GM12878 (cell line): ENCODE results near the gene C2orf69. TPM values are rescaled to one million over a fixed set of nuclear protein-coding genes. Genes with fewer than 3 reads are reported as not detected.

Experiments
- JUND ChIP-seq: IDR thresholded peaks from 2 replicates; pipeline ENCODE4 v1.6.1; 2012; ENCODE audit warnings: low read depth, mild to moderate bottlenecking, low read length, improper control_type of control experiment, moderate library complexity
- SMC3 ChIP-seq: IDR thresholded peaks from 2 replicates; pipeline ENCODE4 v1.6.1; 2011; ENCODE audit warnings: low read length, improper control_type of control experiment, borderline replicate concordance
- WRNIP1 ChIP-seq: IDR thresholded peaks from 2 replicates; pipeline ENCODE4 v1.6.1; 2011; ENCODE audit warnings: low read depth, low read length, improper control_type of control experiment, borderline replicate concordance
- polyA plus RNA-seq, 11 experiments: library from polyadenylated mRNA; depleted of rRNA in 4 of 11; unstranded in 6 of 11; stranded (reverse) in 5 of 11; fragments of >200 nt; fragmentation: Nextera tagmentation in 4 of 11; fragmentation: Illumina TruSeq in 1 of 11; extraction: Ambion mirVana in 4 of 11; extraction: Trizol in 1 of 11; gene quantifications; 1 replicate in 1 of 11; 2 replicates in 10 of 11; pipeline versions ENCODE4 v1.2.1 to v1.2.3, GENCODE V29; 2011 to 2016; ENCODE audit warnings: inconsistent platforms in 2 of 11, missing spikeins in 2 of 11, low read depth in 1 of 11
- total RNA-seq, 4 experiments: library from RNA; depleted of rRNA in 3 of 4; stranded (reverse); fragments of >200 nt in 3 of 4; fragmentation: Illumina TruSeq in 1 of 4; extraction: Trizol in 1 of 4; gene quantifications; 2 replicates each; pipeline versions ENCODE4 v1.2.1 to v1.2.3, GENCODE V29; 2013 to 2021
- TF ChIP-seq, protein P1 (sequence below): IDR thresholded peaks from 2 replicates; pipeline ENCODE4 v1.6.1; 2012; ENCODE audit warnings: improper control_type of control experiment, low read depth, low read length; ENCODE audit not compliant: insufficient replicate concordance
- TF ChIP-seq, protein P2 (sequence below): IDR thresholded peaks from 2 replicates; pipeline ENCODE4 v1.6.1; 2012; ENCODE audit warnings: low read length, inconsistent platforms
- TF ChIP-seq, protein P3 (sequence below): IDR thresholded peaks from 2 replicates; pipeline ENCODE4 v1.6.1; 2011; ENCODE audit warnings: mild to moderate bottlenecking, low read depth, low read length, moderate library complexity; ENCODE audit not compliant: insufficient replicate concordance
- TF ChIP-seq, protein P4 (sequence below): fragments of 450-650 bp; IDR thresholded peaks from 2 replicates; pipeline ENCODE4 v1.6.1; 2018; ENCODE audit warnings: borderline replicate concordance, mild to moderate bottlenecking; ENCODE audit not compliant: partially characterized antibody
- TF ChIP-seq, protein P5 (sequence below): fragments of 450-650 bp; formaldehyde crosslinking; IDR thresholded peaks from 2 replicates; pipeline ENCODE4 v1.4.0; 2022; ENCODE audit warnings: mild to moderate bottlenecking, moderate library complexity
- TF ChIP-seq, protein P6 (sequence below): fragments of 450-650 bp; IDR thresholded peaks from 2 replicates; pipeline ENCODE4 v1.6.1; 2016; ENCODE audit warnings: mild to moderate bottlenecking

C2orf69 gene
- total and polyA plus RNA-seq, 10 of the 15 experiments (the other 5 are each of a cell fraction or from before 2014, with no cell fraction given), result 6.3 to 20.3 (median 11.1) TPM

DNA sequence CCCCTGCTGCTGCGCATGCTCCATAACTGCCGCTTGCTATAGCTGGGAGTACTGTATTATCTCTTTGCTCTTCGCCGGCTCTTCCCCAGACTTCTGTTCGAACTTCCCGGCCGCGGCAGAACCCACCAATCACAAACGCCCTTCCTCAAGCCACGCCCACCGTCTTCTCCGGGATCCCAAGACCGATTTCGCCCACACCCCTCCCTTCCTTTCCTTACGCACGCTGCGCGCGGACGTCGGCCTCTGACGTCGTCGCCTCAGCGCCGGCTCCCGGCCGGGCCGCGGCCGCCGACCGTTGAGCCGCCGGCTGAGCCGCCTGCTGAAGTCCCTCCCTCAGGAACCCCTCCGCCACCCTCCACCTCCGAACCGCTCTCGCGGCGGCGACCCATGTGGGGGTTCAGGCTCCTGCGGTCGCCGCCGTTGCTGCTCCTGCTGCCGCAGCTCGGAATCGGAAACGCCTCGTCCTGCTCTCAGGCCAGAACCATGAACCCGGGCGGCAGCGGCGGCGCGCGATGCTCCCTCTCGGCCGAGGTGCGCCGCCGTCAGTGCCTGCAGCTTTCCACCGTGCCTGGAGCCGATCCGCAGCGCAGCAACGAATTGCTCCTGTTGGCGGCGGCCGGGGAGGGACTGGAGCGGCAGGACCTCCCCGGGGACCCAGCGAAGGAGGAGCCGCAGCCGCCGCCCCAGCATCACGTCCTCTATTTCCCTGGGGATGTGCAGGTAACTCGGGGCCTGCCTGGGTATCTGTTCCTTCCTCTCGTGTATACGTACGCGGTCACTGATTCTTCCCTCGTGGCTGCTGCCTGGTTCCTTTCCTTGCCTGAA lies at the start of gene C2orf69 (continued):
- TF ChIP-seq, protein P1, sequence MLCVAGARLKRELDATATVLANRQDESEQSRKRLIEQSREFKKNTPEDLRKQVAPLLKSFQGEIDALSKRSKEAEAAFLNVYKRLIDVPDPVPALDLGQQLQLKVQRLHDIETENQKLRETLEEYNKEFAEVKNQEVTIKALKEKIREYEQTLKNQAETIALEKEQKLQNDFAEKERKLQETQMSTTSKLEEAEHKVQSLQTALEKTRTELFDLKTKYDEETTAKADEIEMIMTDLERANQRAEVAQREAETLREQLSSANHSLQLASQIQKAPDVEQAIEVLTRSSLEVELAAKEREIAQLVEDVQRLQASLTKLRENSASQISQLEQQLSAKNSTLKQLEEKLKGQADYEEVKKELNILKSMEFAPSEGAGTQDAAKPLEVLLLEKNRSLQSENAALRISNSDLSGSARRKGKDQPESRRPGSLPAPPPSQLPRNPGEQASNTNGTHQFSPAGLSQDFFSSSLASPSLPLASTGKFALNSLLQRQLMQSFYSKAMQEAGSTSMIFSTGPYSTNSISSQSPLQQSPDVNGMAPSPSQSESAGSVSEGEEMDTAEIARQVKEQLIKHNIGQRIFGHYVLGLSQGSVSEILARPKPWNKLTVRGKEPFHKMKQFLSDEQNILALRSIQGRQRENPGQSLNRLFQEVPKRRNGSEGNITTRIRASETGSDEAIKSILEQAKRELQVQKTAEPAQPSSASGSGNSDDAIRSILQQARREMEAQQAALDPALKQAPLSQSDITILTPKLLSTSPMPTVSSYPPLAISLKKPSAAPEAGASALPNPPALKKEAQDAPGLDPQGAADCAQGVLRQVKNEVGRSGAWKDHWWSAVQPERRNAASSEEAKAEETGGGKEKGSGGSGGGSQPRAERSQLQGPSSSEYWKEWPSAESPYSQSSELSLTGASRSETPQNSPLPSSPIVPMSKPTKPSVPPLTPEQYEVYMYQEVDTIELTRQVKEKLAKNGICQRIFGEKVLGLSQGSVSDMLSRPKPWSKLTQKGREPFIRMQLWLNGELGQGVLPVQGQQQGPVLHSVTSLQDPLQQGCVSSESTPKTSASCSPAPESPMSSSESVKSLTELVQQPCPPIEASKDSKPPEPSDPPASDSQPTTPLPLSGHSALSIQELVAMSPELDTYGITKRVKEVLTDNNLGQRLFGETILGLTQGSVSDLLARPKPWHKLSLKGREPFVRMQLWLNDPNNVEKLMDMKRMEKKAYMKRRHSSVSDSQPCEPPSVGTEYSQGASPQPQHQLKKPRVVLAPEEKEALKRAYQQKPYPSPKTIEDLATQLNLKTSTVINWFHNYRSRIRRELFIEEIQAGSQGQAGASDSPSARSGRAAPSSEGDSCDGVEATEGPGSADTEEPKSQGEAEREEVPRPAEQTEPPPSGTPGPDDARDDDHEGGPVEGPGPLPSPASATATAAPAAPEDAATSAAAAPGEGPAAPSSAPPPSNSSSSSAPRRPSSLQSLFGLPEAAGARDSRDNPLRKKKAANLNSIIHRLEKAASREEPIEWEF, result no peak
- no peak for TF ChIP-seq WRNIP1
- TF ChIP-seq, protein P2, sequence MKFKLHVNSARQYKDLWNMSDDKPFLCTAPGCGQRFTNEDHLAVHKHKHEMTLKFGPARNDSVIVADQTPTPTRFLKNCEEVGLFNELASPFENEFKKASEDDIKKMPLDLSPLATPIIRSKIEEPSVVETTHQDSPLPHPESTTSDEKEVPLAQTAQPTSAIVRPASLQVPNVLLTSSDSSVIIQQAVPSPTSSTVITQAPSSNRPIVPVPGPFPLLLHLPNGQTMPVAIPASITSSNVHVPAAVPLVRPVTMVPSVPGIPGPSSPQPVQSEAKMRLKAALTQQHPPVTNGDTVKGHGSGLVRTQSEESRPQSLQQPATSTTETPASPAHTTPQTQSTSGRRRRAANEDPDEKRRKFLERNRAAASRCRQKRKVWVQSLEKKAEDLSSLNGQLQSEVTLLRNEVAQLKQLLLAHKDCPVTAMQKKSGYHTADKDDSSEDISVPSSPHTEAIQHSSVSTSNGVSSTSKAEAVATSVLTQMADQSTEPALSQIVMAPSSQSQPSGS, result no peak
- TF ChIP-seq, protein P3, sequence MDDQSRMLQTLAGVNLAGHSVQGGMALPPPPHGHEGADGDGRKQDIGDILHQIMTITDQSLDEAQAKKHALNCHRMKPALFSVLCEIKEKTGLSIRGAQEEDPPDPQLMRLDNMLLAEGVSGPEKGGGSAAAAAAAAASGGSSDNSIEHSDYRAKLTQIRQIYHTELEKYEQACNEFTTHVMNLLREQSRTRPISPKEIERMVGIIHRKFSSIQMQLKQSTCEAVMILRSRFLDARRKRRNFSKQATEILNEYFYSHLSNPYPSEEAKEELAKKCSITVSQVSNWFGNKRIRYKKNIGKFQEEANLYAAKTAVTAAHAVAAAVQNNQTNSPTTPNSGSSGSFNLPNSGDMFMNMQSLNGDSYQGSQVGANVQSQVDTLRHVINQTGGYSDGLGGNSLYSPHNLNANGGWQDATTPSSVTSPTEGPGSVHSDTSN, result peak; percentile 10
- TF ChIP-seq, protein P4, sequence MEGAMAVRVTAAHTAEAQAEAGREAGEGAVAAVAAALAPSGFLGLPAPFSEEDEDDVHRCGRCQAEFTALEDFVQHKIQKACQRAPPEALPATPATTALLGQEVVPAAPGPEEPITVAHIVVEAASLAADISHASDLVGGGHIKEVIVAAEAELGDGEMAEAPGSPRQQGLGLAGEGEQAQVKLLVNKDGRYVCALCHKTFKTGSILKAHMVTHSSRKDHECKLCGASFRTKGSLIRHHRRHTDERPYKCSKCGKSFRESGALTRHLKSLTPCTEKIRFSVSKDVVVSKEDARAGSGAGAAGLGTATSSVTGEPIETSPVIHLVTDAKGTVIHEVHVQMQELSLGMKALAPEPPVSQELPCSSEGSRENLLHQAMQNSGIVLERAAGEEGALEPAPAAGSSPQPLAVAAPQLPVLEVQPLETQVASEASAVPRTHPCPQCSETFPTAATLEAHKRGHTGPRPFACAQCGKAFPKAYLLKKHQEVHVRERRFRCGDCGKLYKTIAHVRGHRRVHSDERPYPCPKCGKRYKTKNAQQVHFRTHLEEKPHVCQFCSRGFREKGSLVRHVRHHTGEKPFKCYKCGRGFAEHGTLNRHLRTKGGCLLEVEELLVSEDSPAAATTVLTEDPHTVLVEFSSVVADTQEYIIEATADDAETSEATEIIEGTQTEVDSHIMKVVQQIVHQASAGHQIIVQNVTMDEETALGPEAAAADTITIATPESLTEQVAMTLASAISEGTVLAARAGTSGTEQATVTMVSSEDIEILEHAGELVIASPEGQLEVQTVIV, result no peak
- TF ChIP-seq, protein P5, sequence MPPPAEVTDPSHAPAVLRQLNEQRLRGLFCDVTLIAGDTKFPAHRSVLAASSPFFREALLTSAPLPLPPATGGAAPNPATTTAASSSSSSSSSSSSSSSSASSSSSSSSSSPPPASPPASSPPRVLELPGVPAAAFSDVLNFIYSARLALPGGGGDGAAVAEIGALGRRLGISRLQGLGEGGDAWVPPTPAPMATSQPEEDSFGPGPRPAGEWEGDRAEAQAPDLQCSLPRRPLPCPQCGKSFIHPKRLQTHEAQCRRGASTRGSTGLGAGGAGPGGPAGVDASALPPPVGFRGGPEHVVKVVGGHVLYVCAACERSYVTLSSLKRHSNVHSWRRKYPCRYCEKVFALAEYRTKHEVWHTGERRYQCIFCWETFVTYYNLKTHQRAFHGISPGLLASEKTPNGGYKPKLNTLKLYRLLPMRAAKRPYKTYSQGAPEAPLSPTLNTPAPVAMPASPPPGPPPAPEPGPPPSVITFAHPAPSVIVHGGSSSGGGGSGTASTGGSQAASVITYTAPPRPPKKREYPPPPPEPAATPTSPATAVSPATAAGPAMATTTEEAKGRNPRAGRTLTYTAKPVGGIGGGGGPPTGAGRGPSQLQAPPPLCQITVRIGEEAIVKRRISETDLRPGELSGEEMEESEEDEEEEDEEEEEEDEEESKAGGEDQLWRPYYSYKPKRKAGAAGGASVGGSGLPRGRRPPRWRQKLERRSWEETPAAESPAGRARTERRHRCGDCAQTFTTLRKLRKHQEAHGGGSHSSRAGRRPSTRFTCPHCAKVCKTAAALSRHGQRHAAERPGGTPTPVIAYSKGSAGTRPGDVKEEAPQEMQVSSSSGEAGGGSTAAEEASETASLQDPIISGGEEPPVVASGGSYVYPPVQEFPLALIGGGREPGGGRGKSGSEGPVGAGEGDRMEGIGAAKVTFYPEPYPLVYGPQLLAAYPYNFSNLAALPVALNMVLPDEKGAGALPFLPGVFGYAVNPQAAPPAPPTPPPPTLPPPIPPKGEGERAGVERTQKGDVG, result no peak
- TF ChIP-seq SMC3, result no peak
- no peak for TF ChIP-seq JUND
- TF ChIP-seq, protein P6, sequence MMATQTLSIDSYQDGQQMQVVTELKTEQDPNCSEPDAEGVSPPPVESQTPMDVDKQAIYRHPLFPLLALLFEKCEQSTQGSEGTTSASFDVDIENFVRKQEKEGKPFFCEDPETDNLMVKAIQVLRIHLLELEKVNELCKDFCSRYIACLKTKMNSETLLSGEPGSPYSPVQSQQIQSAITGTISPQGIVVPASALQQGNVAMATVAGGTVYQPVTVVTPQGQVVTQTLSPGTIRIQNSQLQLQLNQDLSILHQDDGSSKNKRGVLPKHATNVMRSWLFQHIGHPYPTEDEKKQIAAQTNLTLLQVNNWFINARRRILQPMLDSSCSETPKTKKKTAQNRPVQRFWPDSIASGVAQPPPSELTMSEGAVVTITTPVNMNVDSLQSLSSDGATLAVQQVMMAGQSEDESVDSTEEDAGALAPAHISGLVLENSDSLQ, result 0 out of 2 replicates have a peak, but pooled peaks have one; percentile 10
